PFSK-1 (cell line): ENCODE measurements around the gene TRIM31.

Experiments used
- FOXP2 ChIP-seq: optimal IDR thresholded peaks from 2 replicates; pipeline ENCODE3; 2011; ENCODE audit warnings: borderline replicate concordance, control low read depth, inconsistent platforms; ENCODE audit not compliant: insufficient read depth; ENCODE audit errors: extremely low read length, extremely low read depth
- POLR2AphosphoS5 ChIP-seq: IDR thresholded peaks from 2 replicates; pipeline ENCODE4 v1.6.1; 2012; ENCODE audit warnings: low read depth, mild to moderate bottlenecking, control low read depth, low read length, moderate library complexity
- SIN3A ChIP-seq: IDR thresholded peaks from 2 replicates; pipeline ENCODE4 v1.6.1; 2012; ENCODE audit warnings: mild to moderate bottlenecking, low read length, moderate library complexity, borderline replicate concordance; ENCODE audit not compliant: insufficient read depth
- TAF1 ChIP-seq: IDR thresholded peaks from 2 replicates; pipeline ENCODE4 v1.6.1; 2012; ENCODE audit warnings: low read length, control low read depth, borderline replicate concordance; ENCODE audit not compliant: insufficient read depth
- TF ChIP-seq, protein P1 (sequence below), 2 experiments: IDR thresholded peaks; 2 replicates each; pipeline versions ENCODE4 v1.6.1 to v1.8.0; 2011 to 2012; ENCODE audit warnings: low read depth in 2 of 2, low read length in 2 of 2, control low read depth in 1 of 2, inconsistent platforms in 1 of 2, mild to moderate bottlenecking in 1 of 2, moderate library complexity in 1 of 2; ENCODE audit not compliant: insufficient read depth in 1 of 2

TRIM31 gene

DNA sequence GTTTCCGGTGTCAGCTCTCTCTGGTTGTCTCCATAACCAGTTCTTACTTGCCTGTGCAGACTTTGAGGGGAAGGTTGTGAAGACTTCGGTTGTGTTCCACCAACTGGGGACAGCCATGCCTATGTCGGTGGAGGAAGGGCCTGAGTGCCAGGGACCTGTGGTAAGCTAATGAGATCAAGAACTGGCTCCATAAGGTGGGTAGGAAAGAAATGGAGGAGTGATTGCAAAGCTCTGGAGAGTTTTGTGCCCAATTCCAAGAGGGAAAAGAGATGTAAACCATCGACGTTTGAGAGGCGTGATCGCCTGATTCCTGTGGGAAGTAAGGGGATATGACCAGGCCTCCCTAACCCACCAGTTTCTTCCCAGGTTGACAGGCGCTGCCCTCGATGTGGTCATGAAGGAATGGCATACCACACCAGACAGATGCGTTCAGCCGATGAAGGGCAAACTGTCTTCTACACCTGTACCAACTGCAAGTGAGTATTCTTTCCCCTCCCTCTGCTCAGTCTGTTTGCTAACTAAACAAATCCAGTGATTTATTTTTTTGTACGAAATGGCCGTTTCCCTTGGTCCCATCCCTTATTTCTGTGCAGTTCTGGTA is 50.9 kb downstream of the TRIM31 start:
- no peak for TF ChIP-seq TAF1
- TF ChIP-seq POLR2AphosphoS5, result no peak
- TF ChIP-seq SIN3A, result no peak
- TF ChIP-seq, protein P1, sequence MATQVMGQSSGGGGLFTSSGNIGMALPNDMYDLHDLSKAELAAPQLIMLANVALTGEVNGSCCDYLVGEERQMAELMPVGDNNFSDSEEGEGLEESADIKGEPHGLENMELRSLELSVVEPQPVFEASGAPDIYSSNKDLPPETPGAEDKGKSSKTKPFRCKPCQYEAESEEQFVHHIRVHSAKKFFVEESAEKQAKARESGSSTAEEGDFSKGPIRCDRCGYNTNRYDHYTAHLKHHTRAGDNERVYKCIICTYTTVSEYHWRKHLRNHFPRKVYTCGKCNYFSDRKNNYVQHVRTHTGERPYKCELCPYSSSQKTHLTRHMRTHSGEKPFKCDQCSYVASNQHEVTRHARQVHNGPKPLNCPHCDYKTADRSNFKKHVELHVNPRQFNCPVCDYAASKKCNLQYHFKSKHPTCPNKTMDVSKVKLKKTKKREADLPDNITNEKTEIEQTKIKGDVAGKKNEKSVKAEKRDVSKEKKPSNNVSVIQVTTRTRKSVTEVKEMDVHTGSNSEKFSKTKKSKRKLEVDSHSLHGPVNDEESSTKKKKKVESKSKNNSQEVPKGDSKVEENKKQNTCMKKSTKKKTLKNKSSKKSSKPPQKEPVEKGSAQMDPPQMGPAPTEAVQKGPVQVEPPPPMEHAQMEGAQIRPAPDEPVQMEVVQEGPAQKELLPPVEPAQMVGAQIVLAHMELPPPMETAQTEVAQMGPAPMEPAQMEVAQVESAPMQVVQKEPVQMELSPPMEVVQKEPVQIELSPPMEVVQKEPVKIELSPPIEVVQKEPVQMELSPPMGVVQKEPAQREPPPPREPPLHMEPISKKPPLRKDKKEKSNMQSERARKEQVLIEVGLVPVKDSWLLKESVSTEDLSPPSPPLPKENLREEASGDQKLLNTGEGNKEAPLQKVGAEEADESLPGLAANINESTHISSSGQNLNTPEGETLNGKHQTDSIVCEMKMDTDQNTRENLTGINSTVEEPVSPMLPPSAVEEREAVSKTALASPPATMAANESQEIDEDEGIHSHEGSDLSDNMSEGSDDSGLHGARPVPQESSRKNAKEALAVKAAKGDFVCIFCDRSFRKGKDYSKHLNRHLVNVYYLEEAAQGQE (IDR thresholded peaks at IDR 0.05; ENCODE audit: insufficient read depth in 1 of 2, low read depth in 2 of 2, low read length in 2 of 2), result no peak
- TF ChIP-seq FOXP2, result no peak

DNA sequence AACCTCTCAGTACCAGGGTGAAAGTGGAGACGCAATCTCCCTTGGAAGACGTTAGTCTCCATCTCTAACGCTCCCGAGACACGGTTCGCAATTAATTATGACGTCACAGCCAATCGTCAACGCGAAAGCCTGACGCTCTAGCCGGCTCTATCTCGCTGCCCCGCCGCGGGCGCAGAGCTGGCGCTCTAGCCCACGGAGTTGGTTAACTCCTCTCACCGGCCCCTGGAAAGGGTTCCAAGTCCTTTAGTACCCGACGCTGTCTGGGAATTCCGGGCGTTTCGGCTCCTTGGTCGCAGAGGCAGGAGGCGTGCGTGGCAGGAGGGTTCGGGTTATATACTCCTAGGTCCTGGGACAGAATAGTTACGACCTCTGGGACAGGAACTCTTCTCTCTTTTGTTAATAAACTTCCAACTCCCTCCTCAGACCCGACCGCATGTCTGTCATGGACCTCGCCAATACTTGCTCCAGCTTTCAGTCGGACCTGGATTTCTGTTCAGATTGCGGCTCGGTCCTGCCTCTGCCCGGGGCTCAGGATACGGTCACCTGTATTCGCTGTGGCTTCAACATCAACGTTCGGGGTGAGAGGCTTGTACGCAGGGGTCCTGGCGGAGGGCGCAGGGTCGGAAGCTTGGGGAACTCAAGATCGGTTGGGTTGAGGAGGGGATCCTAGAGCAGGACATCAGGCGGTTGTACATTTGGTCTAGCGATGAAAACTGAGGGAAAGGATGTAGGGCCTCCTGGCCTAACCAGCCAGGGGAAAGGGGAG is 51.6 kb downstream of the TRIM31 start, which contains the start of gene POLR1H:
TSS of gene POLR1H (plus strand) at position 174 of the 766 bp plus-strand sequence. CDS start at position 434, 260 bp downstream.
- TF ChIP-seq TAF1 (peak; percentile 99), FOXP2 (peak; percentile 69), POLR2AphosphoS5 (peak; percentile 97), SIN3A (peak; percentile 49; the same call in 1 of the 2 replicates)
- TF ChIP-seq, protein P1 (IDR thresholded peaks at IDR 0.05; ENCODE audit: insufficient read depth in 1 of 2, low read depth in 2 of 2, low read length in 2 of 2), result peak in 1 of 2 experiments; percentile 54; a peak in 1 of 4 replicates

DNA sequence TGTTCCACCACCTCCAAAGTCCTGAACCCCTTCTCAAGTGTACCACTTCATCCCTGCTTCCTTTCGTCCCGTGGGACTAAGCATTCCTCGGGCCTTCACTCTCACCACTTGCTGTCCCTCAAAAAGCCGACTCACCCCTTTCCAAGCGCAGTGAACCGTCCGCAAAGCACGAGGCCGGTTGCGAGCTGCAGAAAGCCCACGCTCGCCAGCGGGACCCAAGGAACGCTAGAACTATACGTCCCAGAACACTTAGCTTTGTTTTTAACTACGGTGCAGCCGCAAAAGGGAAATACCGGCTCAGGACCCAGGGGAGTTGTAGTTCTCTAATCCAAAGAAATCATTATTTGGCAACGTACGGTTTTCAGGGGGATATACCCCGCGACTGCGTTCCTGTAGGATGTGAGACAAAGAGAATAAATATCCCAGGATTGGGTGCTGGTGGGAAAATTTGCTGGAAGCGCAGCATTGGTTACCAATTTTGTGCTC is 52.2 kb downstream of the TRIM31 start:
- TF ChIP-seq FOXP2 (no peak), TAF1 (no peak), POLR2AphosphoS5 (no peak), SIN3A (no peak)
- TF ChIP-seq, protein P1 (IDR thresholded peaks at IDR 0.05; ENCODE audit: insufficient read depth in 1 of 2, low read depth in 2 of 2, low read length in 2 of 2), result no peak

GRCh38 chr6:30055513-30055912 is 57.4 kb downstream of the TRIM31 start:
- TF ChIP-seq SIN3A, result no peak
- TF ChIP-seq FOXP2, result no peak
- no peak for TF ChIP-seq TAF1
- TF ChIP-seq POLR2AphosphoS5, result no peak
- TF ChIP-seq, protein P1 (IDR thresholded peaks at IDR 0.05; ENCODE audit: insufficient read depth in 1 of 2, low read depth in 2 of 2, low read length in 2 of 2), result no peak
